GM12864 (cell line): ENCODE data around the gene CACNB3.
"Not testable (repeated sequence)": the region's sequence is repeated elsewhere in the genome, so short reads cannot be mapped to it uniquely, and the experiment has no call there.

Source experiments
- DNase-seq: peaks from one replicate; pipeline ENCODE4 v3.0.0-alpha.2; 2011; ENCODE audit warnings: low read depth
- H3K4me3 ChIP-seq: 2 replicates; pipeline ENCODE4 v1.5.1; 2011; ENCODE audit warnings: mild to moderate bottlenecking, low read depth, low read length, control low read depth
- TF ChIP-seq, protein P1 (sequence below): IDR thresholded peaks from 2 replicates; pipeline ENCODE4 v1.5.1; 2011; ENCODE audit warnings: low read depth, mild to moderate bottlenecking, moderate library complexity, low read length, control low read depth, inconsistent platforms; ENCODE audit errors: missing control alignments

CACNB3 gene

DNA sequence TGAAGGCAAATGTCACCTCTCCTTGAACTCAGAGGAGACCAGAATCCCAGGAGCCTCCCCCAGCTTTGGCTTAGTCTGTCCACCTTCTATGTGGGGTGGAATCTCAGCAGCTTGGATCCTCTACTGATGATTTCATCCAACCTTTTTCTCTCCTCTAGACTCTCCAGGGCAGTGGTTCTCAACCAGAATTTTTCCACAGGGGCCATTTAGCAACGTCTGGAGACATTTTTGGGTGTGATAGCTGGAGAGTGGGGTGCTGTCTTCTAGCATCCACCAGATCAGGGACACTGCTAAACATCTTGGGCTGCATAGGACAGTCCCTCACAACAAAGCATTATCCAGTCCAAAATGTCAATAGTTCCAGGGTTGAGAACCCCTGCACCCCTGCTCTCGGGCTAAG lies 38.1 kb downstream of the CACNB3 start:
- no peak for DNase-seq
- TF ChIP-seq, protein P1, sequence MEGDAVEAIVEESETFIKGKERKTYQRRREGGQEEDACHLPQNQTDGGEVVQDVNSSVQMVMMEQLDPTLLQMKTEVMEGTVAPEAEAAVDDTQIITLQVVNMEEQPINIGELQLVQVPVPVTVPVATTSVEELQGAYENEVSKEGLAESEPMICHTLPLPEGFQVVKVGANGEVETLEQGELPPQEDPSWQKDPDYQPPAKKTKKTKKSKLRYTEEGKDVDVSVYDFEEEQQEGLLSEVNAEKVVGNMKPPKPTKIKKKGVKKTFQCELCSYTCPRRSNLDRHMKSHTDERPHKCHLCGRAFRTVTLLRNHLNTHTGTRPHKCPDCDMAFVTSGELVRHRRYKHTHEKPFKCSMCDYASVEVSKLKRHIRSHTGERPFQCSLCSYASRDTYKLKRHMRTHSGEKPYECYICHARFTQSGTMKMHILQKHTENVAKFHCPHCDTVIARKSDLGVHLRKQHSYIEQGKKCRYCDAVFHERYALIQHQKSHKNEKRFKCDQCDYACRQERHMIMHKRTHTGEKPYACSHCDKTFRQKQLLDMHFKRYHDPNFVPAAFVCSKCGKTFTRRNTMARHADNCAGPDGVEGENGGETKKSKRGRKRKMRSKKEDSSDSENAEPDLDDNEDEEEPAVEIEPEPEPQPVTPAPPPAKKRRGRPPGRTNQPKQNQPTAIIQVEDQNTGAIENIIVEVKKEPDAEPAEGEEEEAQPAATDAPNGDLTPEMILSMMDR: no peak
- no peak overlapping the region for H3K4me3 ChIP-seq

DNA sequence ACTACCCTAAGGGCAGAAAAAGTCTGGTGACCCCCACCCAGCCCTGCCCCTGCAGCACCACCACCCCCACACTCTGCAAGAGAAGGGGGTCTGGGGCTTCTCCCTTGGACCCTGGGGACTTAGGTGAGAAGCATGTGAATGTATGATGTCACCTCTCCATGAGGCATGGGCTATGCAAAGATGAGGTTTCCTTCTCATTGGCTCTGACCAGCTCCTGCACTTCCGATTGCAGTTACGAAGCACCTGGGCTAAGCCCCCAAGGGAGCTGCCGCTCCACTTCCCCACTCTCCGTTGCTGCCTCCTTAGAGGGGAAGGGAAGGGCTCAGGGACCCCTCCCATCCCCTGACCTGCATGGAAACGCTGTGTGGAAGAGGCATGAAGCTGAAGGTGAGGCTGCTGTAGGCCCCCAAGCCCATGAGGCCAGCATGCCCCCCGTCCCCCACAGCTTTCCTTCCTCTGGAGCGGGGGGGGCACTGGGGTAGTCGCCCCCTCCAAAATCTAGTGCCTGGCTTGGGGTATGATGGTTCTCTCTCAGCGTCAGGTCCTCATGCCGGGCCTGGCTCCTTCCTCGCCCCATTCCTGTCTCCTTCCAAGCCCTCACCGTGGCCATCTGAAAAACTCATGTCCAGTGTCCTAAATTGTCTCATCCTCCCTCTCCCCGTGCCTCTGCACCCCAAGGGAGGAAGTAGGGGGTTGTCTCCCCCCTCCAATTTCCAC lies 39.1 kb downstream of the CACNB3 start:
- TF ChIP-seq, protein P1: no peak
- no peak for DNase-seq
- no peak overlapping the region for H3K4me3 ChIP-seq

DNA sequence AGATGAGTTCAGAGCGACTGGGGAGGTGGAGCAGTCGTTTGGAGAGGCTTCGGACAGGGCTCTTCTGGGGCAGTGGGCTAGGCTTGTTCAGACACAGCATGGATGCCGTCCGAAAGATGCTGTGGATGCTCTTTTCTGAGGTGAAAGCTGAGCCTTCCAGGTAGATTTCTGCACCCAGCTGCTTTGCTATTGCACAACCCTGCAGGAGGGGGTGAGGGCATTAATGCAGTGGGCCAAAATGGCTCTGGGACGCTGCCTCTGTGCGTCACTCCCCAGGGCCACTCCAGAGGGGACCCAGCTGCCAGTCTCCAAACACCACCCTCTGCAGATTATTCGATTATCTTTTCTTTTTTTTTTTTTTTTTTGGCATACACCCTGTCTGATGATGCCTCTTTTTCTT lies 39.7 kb downstream of the CACNB3 start:
- TF ChIP-seq, protein P1: no peak

DNA sequence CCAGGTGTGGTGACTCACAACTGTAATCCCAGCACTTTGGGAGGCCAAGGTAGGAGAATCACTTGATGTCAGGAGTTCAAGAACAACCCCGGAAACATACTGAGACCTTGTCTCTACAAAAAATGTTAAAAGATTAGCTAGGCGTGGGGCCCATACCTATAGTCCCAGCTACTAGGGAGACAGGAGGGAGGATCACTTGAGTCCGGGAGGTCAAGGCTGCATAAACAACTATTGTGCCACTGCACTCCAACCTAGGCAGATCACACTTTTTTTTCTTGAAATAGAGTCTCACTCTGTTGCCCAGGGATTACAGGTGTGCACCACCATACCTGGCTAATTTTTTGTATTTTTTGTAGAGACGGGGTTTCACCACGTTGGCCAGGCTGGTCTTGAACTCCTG lies 41.3 kb downstream of the CACNB3 start:
- DNase-seq: no peak
- H3K4me3 ChIP-seq: no peak overlapping the region
- TF ChIP-seq, protein P1: no peak

More for the DNA sequence above, 39.7 kb downstream of the CACNB3 start:
- no peak overlapping the region for H3K4me3 ChIP-seq
- no peak for DNase-seq

DNA sequence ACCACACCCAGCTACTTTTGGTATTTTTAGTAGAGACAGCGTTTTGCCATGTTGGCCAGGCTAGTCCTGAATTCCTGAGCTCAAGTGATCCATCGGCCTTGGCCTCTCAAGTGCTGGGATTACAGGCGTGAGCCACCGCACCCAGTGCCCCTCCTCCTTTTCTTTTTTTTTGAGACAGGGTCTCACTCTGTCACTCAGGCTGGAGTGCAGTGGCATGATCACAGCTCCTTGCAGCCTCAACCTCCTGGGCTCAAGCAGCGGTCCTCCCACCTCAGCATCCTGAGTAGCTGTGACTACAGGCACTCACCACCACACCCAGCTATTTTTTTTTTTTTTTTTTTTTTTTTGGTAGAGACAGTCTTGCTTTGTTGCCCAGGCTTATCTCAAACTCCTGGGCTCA lies 41.9 kb downstream of the CACNB3 start:
- not testable (repeated sequence) for DNase-seq, H3K4me3 ChIP-seq

DNA sequence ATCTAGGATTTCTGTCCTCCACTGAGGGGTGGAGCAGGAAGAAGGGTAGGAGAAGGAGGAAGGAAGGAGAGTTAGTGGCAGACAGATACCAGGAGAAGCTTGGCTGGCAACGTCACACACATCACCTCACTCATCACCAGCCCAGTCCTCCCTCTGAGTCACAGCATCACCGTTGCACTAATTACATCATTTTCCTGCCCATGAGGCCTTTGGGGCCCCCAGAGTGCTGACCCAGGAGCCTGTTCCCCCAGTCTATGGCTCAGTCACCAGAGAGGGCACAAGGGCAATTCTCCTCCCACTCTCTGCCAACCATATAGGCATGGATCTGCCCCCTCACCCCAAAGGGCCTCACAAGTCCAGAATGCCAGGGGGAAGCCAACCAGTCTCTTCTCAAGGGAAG lies 42.8 kb downstream of the CACNB3 start:
- TF ChIP-seq, protein P1: no peak
- H3K4me3 ChIP-seq: no peak overlapping the region
- DNase-seq: no peak

DNA sequence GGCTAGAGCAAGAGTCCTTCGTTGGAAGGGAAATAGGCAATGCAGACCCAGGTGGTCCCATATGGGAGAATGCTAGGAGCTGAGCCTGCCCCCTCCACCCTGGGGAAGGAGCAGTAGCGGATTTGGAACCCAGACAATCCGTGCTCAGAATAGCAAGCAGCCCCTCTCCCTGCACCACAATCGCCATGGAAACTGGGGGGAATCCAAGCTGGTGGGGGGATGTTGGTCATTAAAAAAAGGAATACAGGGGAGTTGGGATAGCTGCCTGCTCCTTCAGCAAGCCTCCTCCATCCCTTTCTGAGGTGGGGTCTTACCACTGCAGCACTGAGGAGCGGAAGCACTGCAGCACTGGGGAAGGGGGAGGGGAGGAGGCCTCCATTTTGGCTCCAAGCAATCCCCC lies 44.5 kb downstream of the CACNB3 start:
- H3K4me3 ChIP-seq: no peak overlapping the region
- DNase-seq: no peak
- TF ChIP-seq, protein P1: no peak
